ENCODE results near the gene NVL.

NVL gene

GRCh38 chr1:224203243-224204016, 126.5 kb downstream of the NVL start (continued):
- TF ChIP-seq ZNF600 (tag by site-specific recombination; IDR thresholded peaks at IDR 0.05) (peak; percentile 64), ZNF366 (tag by site-specific recombination; conservative IDR thresholded peaks at IDR 0.05) (peak; percentile 51; the same call in 1 of the 2 replicates), ZIC2 (tag by site-specific recombination; IDR thresholded peaks at IDR 0.05) (peak; percentile 71), ZBTB20 (tag by site-specific recombination; IDR thresholded peaks at IDR 0.05) (peak; percentile 71), IKZF3 (tag by site-specific recombination; IDR thresholded peaks at IDR 0.05) (peak; percentile 71), CTCF (tag by site-specific recombination; IDR thresholded peaks at IDR 0.05) (no peak), ZBTB1 (tag by site-specific recombination; IDR thresholded peaks at IDR 0.05) (no peak), WT1 (tag by site-specific recombination; IDR thresholded peaks at IDR 0.05) (0 out of 2 replicates have a peak, but pooled peaks have one; percentile 19), ZNF704 (tag by site-specific recombination; IDR thresholded peaks at IDR 0.05) (no peak), ZBTB44 (tag by site-specific recombination; IDR thresholded peaks at IDR 0.05) (no peak), ZNF23 (tag by site-specific recombination; IDR thresholded peaks at IDR 0.05; ENCODE audit: borderline replicate concordance) (no peak), ZXDB (tag by site-specific recombination; IDR thresholded peaks at IDR 0.05) (peak; percentile 23; the same call in 1 of the 2 replicates), ZNF248 (tag by site-specific recombination; IDR thresholded peaks at IDR 0.05) (no peak)

- H3K36me3 ChIP-seq (ENCODE audit: control insufficient read depth in 2 of 2, insufficient read depth in 1 of 2, low read length in 2 of 2): no peaks in the 10 kb centered on the region; a peak in 1 of 3 replicates
- CTCF ChIA-PET: interaction anchor here (0.6 to 1.0 kb wide), 3 partner anchors 9 to 85 kb away, joined by 3 read pairs; no protein-coding TSS in a partner anchor
- TF ChIP-seq ZNF704 (tag by site-specific recombination; IDR thresholded peaks at IDR 0.05) (no peak), ZNF10 (tag by site-specific recombination; IDR thresholded peaks at IDR 0.05) (no peak), AEBP2 (tag by site-specific recombination; IDR thresholded peaks at IDR 0.05; ENCODE audit: borderline replicate concordance) (no peak), ZNF624 (tag by site-specific recombination; IDR thresholded peaks at IDR 0.05) (no peak), ZNF549 (tag by site-specific recombination; IDR thresholded peaks at IDR 0.05) (no peak), ZNF18 (tag by site-specific recombination; IDR thresholded peaks at IDR 0.05) (no peak), ZNF830 (tag by site-specific recombination; IDR thresholded peaks at IDR 0.05; ENCODE audit: low read depth) (no peak), ZNF324 (tag by site-specific recombination; IDR thresholded peaks at IDR 0.05) (no peak), ZNF621 (tag by site-specific recombination; IDR thresholded peaks at IDR 0.05) (no peak), ZNF664 (tag by site-specific recombination; IDR thresholded peaks at IDR 0.05) (no peak)
- no peak overlapping the region for H3K27ac ChIP-seq (ENCODE audit: extremely low read depth, low read depth, low read length)
- POLR2A ChIA-PET: no interaction called here
- peaks cover 25% of the 10 kb centered on the region for H3K4me1 ChIP-seq (ENCODE audit: control insufficient read depth, insufficient read depth, low read length)
- no peak overlapping the region for H3K4me3 ChIP-seq (ENCODE audit: low read depth, low read length)
- H3K9me3 ChIP-seq (ENCODE audit: control insufficient read depth, insufficient read depth, low read depth, low read length): no peaks in the 10 kb centered on the region
Measured at GRCh38 chr1:224201853-224202252, 128.1 kb downstream of the NVL start.

Data from HEK293 (cell line).